GM12873 (cell line): ENCODE results near the gene COL28A1.

Source experiments
- CTCF ChIP-seq: IDR thresholded peaks from 2 replicates; pipeline ENCODE4 v1.5.1; 2012; ENCODE audit warnings: low read depth, mild to moderate bottlenecking, moderate library complexity, low read length, control low read depth; ENCODE audit not compliant: insufficient read depth; ENCODE audit errors: missing control alignments

Gene COL28A1

GRCh38 chr7:7557252-7557651 is 21.6 kb upstream of the COL28A1 start:
- no peak for TF ChIP-seq CTCF

- no peak for TF ChIP-seq CTCF
These were observed 21.2 kb upstream of the COL28A1 start for GRCh38 chr7:7556852-7557251.

GRCh38 chr7:7554649-7555575 is 19.2 kb upstream of the COL28A1 start:
- TF ChIP-seq CTCF = no peak

- no peak for TF ChIP-seq CTCF
These were observed 18.4 kb upstream of the COL28A1 start for GRCh38 chr7:7554021-7554432.

GRCh38 chr7:7553386-7553785 is 17.7 kb upstream of the COL28A1 start:
- TF ChIP-seq CTCF = no peak

GRCh38 chr7:7552199-7552598 is 16.5 kb upstream of the COL28A1 start:
- TF ChIP-seq CTCF = no peak

- no peak for TF ChIP-seq CTCF
These were observed 15.0 kb upstream of the COL28A1 start for GRCh38 chr7:7550663-7551062.
